ENCODE measurements around the gene CEP131. TPM values are rescaled to one million over a fixed set of nuclear protein-coding genes. Genes with fewer than 3 reads are reported as not detected.

The CEP131 gene
- total RNA-seq, 2 donors from 2014 or later: 9.9 to 22.7 TPM

- no peak for ATAC-seq
- H3K36me3 ChIP-seq (replicated peaks in 1 of 2; ENCODE audit: insufficient read depth in 1 of 2, low read depth in 2 of 2): no peaks in the 10 kb centered on the region
- H3K27ac ChIP-seq: no peak overlapping the region
- no peaks in the 10 kb centered on the region for H3K9me3 ChIP-seq
- no peak overlapping the region for H3K4me3 ChIP-seq
- intact Hi-C loops (cut with DNase I): no loop called here
- H3K4me1 ChIP-seq: no peaks in the 10 kb centered on the region
- TF ChIP-seq POLR2A (IDR thresholded peaks at IDR 0.05) (no peak), CTCF (IDR thresholded peaks at IDR 0.05) (no peak)
- no peaks in the 10 kb centered on the region for H3K27me3 ChIP-seq
- 65 to 80% methylated on average over 10 of the region's 10 CpGs for WGBS, 2 donors
- DNase-seq: no peak
Observed at GRCh38 chr17:81210466-81210865, 12.3 kb downstream of the CEP131 start.

GRCh38 chr17:81209141-81209540, 13.6 kb downstream of the CEP131 start:
- H3K4me1 ChIP-seq: no peaks in the 10 kb centered on the region
- no peaks in the 10 kb centered on the region for H3K36me3 ChIP-seq (replicated peaks in 1 of 2; ENCODE audit: insufficient read depth in 1 of 2, low read depth in 2 of 2)
- H3K27ac ChIP-seq: no peak overlapping the region
- H3K9me3 ChIP-seq: no peaks in the 10 kb centered on the region
- intact Hi-C loops (cut with DNase I): no loop called here
- TF ChIP-seq POLR2A (IDR thresholded peaks at IDR 0.05) (no peak), CTCF (IDR thresholded peaks at IDR 0.05) (no peak)
- ATAC-seq (no peak), DNase-seq (no peak)
- no peaks in the 10 kb centered on the region for H3K27me3 ChIP-seq
- no peak overlapping the region for H3K4me3 ChIP-seq
- WGBS, 2 donors: 94 to 95% methylated on average over 6 to 16 of the region's 16 CpGs

GRCh38 chr17:81208651-81209050, 14.1 kb downstream of the CEP131 start:
- Histone ChIP-seq H3K27me3 (no peaks in the 10 kb centered on the region), H3K9me3 (no peaks in the 10 kb centered on the region), H3K4me3 (no peak overlapping the region), H3K36me3 (replicated peaks in 1 of 2; ENCODE audit: insufficient read depth in 1 of 2, low read depth in 2 of 2) (no peaks in the 10 kb centered on the region), H3K4me1 (no peaks in the 10 kb centered on the region), H3K27ac (no peak overlapping the region)
- ATAC-seq (no peak), DNase-seq (no peak)
- intact Hi-C loops (cut with DNase I): no loop called here
- WGBS, 2 donors: 94 to 96% methylated on average over 9 to 10 of the region's 10 CpGs
- TF ChIP-seq CTCF (IDR thresholded peaks at IDR 0.05) (no peak), POLR2A (IDR thresholded peaks at IDR 0.05) (no peak)

- TF ChIP-seq POLR2A (IDR thresholded peaks at IDR 0.05) (no peak), CTCF (IDR thresholded peaks at IDR 0.05) (no peak)
- Histone ChIP-seq H3K9me3 (no peaks in the 10 kb centered on the region), H3K4me3 (no peak overlapping the region), H3K4me1 (no peaks in the 10 kb centered on the region), H3K36me3 (replicated peaks in 1 of 2; ENCODE audit: insufficient read depth in 1 of 2, low read depth in 2 of 2) (no peaks in the 10 kb centered on the region), H3K27me3 (no peaks in the 10 kb centered on the region), H3K27ac (no peak overlapping the region)
- ATAC-seq (no peak), DNase-seq (no peak)
- WGBS, 2 donors: 82 to 85% methylated on average over 14 to 18 of the region's 21 CpGs
- intact Hi-C loops (cut with DNase I): no loop called here
Observed at GRCh38 chr17:81207610-81208581, 14.9 kb downstream of the CEP131 start.

Data from body of pancreas (tissue), 4 donors.